Ovary (tissue), 3 donors: ENCODE data around the gene FUOM.

ENCODE experiments used
- CTCF ChIP-seq, 3 donors: fragments of 450-650 bp in 2 of 3; fragments of 200-600 bp in 1 of 3; IDR thresholded peaks; one replicate each; pipeline versions ENCODE4 v1.5.1 to v1.8.0; 2016 to 2022; ENCODE audit warnings: antibody characterized with exemption in 3 of 3, mild to moderate bottlenecking in 1 of 3
- EP300 ChIP-seq: sonication (generic); formaldehyde crosslinking; IDR thresholded peaks from one replicate; pipeline ENCODE4 v1.6.1; 2017; ENCODE audit warnings: antibody characterized with exemption
- POLR2A ChIP-seq: fragments of 450-650 bp; IDR thresholded peaks from one replicate; pipeline ENCODE4 v1.6.1; 2017; ENCODE audit warnings: antibody characterized with exemption, mild to moderate bottlenecking, moderate library complexity
- donor health status: DM: no; HTN: no; CAD: no.

- no peak for TF ChIP-seq CTCF (IDR thresholded peaks at IDR 0.05)
- TF ChIP-seq EP300: no peak
- no peak for TF ChIP-seq POLR2A
Measured at GRCh38 chr10:133341983-133342382, 15.8 kb downstream of the FUOM start.
